Measurements from ENCODE around the gene FOSL2. TPM values are rescaled to one million over a fixed set of nuclear protein-coding genes. Genes with fewer than 3 reads are reported as not detected.

The FOSL2 gene
- total RNA-seq, 6 experiments from 2014 or later: 90.1 to 128 (median 116) TPM

DNA sequence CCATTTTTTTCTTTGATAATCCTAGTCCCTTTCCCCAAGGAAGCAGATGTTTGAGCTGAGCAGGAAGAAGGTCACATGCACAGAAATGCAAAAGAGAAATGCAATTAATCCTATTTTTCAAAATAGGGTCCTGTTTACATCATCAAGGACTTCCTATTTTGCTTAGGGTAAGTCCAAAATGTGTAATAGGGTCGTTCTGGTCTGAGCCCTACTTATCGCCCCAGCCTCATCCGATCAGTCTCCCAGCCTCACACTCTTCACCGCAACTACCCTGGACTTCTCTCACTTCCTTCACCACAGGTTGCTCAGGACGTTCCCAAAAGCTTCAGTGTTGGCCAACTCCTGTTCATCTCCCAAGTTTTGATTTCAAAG is 32.8 kb downstream of the FOSL2 start:
- Mint-ChIP-seq H3K27me3 (ENCODE audit: insufficient read depth) (peaks cover 16% of the 10 kb centered on the region), H3K4me1 (ENCODE audit: low read depth) (peaks cover 37% of the 10 kb centered on the region), H3K27ac (no peak overlapping the region)

GRCh38 chr2:28427741-28428415 is 35.2 kb downstream of the FOSL2 start:
- DNase-seq: no peak
- Mint-ChIP-seq H3K9me3 (peaks cover 2% of the 10 kb centered on the region), H3K27me3 (ENCODE audit: insufficient read depth) (peaks cover 7% of the 10 kb centered on the region), H3K27ac (peak overlapping the region; percentile 77), H3K36me3 (ENCODE audit: low read depth) (peaks cover 11% of the 10 kb centered on the region), H3K4me1 (ENCODE audit: low read depth) (peaks cover 28% of the 10 kb centered on the region), H3K4me3 (no peak overlapping the region)
- TF ChIP-seq CTCF (IDR thresholded peaks at IDR 0.05): no peak

More for the DNA sequence above, 32.8 kb downstream of the FOSL2 start:
- no peaks in the 10 kb centered on the region for H3K9me3 Mint-ChIP-seq
- TF ChIP-seq CTCF (IDR thresholded peaks at IDR 0.05): no peak
- no peak overlapping the region for H3K4me3 Mint-ChIP-seq
- no peak for DNase-seq
- peaks cover 25% of the 10 kb centered on the region for H3K36me3 Mint-ChIP-seq (ENCODE audit: low read depth)

DNA sequence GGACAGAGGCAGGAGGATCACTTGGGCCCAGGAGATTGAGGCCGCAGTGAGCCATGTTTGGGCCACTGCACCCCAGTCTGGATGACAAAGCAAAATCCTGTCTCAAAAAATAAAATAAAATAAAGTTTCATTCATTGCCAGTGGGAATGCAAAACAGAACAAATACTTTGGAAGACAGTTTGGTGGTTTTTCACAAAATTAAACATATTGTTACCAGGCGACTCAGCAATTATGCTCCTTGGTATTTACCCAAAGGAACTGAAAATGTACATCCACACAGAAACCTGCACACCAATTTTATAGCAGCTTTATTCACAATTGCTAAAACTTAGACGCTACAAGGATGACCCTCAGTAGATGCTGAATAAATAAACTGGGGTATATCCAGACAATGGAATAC is 35.8 kb downstream of the FOSL2 start:
- no peak for TF ChIP-seq CTCF (IDR thresholded peaks at IDR 0.05)
- H3K36me3 Mint-ChIP-seq (ENCODE audit: low read depth): peaks cover 15% of the 10 kb centered on the region
- peak; percentile 23 for DNase-seq
- no peak overlapping the region for H3K4me3 Mint-ChIP-seq
- H3K4me1 Mint-ChIP-seq (ENCODE audit: low read depth): peaks cover 24% of the 10 kb centered on the region
- 0 out of 2 replicates have a peak, but pooled peaks cover 1% of the 10 kb centered on the region for H3K27me3 Mint-ChIP-seq (ENCODE audit: insufficient read depth)
- peak overlapping the region; percentile 77 for H3K27ac Mint-ChIP-seq
- H3K9me3 Mint-ChIP-seq: peaks cover 8% of the 10 kb centered on the region

DNA sequence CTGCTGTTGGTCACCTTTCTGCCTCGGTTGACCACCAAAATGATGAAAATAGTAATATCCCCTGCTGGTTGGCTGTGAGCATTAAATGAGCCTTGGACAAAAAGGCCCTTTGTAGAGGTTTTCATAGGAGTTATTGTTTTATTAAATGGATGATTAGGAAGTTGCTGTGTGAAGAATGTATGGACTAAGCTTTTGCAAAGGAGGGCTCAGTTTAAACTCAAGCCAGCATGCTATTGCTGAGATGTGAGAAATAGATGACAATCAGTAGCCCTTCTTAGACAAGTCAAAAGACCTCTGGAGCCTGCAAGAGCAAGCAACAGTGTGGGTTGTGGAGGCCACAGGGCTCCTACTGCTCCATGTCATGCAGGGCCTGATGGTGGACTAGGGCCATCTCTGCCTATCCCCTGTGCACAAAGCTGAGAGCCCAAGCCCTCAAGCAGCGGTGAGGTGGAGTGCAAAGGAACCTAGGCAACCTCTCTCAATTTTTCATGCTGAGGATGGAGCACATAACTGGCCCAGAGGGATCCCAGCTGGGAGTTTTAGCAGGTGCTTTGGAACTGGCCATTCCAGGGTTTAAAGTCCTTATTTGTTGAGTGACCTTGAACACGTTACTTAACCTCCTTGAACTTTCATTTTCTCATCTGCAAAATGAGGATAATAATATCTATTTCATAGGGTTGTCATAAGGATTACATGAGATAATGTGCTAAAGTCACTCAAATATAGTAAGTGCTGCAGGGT is 37.1 kb downstream of the FOSL2 start:
- 0 out of 2 replicates have a peak, but pooled peaks cover 5% of the 10 kb centered on the region for H3K27me3 Mint-ChIP-seq (ENCODE audit: insufficient read depth)
- no peak for DNase-seq
- H3K4me3 Mint-ChIP-seq: no peak overlapping the region
- peaks cover 12% of the 10 kb centered on the region for H3K9me3 Mint-ChIP-seq
- TF ChIP-seq CTCF (IDR thresholded peaks at IDR 0.05): no peak
- peaks cover 14% of the 10 kb centered on the region for H3K4me1 Mint-ChIP-seq (ENCODE audit: low read depth)
- peaks cover 15% of the 10 kb centered on the region for H3K36me3 Mint-ChIP-seq (ENCODE audit: low read depth)
- H3K27ac Mint-ChIP-seq: no peak overlapping the region

- Mint-ChIP-seq H3K4me3 (no peak overlapping the region), H3K9me3 (peaks cover 12% of the 10 kb centered on the region), H3K36me3 (ENCODE audit: low read depth) (peaks cover 15% of the 10 kb centered on the region), H3K4me1 (ENCODE audit: low read depth) (peaks cover 14% of the 10 kb centered on the region), H3K27me3 (ENCODE audit: insufficient read depth) (0 out of 2 replicates have a peak, but pooled peaks cover 5% of the 10 kb centered on the region), H3K27ac (no peak overlapping the region)
- TF ChIP-seq CTCF (IDR thresholded peaks at IDR 0.05): no peak
- no peak for DNase-seq
These were observed 37.7 kb downstream of the FOSL2 start for GRCh38 chr2:28430377-28430765.
